ENCODE results near the gene CDH23. TPM values are rescaled to one million over a fixed set of nuclear protein-coding genes. Genes with fewer than 3 reads are reported as not detected.

Gene CDH23
- total and polyA plus RNA-seq, 2 of the 8 experiments (the other 6 are each of a cell fraction or from before 2014, with no cell fraction given): 1.9 to 4.9 TPM

GRCh38 chr10:71771821-71772617 is 375.3 kb downstream of the CDH23 start:
- no peaks in the 10 kb centered on the region for H3K79me2 ChIP-seq (ENCODE audit: control insufficient read depth in 1 of 2, insufficient read depth in 2 of 2, low read length in 2 of 2)
- H3K4me1 ChIP-seq (replicated peaks in 1 of 4; ENCODE audit: control insufficient read depth in 3 of 4, insufficient read depth in 4 of 4, low read length in 3 of 4): peaks cover 0 to 7% (median under 1%) of the 10 kb centered on the region in 4 experiments; a peak in 3 of 7 replicates
- no peak overlapping the region for H3K23ac ChIP-seq (ENCODE audit: insufficient read length)
- ChIA-PET POLR2A (ENCODE audit: partially characterized antibody) (interaction anchor here (0.9 kb wide), 1 partner anchor 480 kb away, joined by 3 read pairs; no protein-coding TSS in a partner anchor), CTCF (ENCODE audit: partially characterized antibody) (interaction anchor here (0.7 to 7.1 kb wide), 23 partner anchors 7 to 388 kb away, joined by 3 to 44 read pairs (median 6); no protein-coding TSS in a partner anchor)
- no peak overlapping the region for H2BK5ac ChIP-seq (ENCODE audit: low read depth, low read length)
- H4K8ac ChIP-seq (ENCODE audit: extremely low read depth, insufficient read depth, low read length): no peak overlapping the region
- H3K36me3 ChIP-seq (ENCODE audit: control insufficient read depth in 2 of 4, insufficient read depth in 4 of 4, low read length in 3 of 4): no peaks in the 10 kb centered on the region
- no peak overlapping the region for H3K27ac ChIP-seq (ENCODE audit: low read depth, low read length)
- no peaks in the 10 kb centered on the region; the same call in 1 of the 2 replicates for H3K23me2 ChIP-seq (ENCODE audit: low read depth, low read length)
- no peak overlapping the region; a peak in 1 of 4 replicates for H3K4me2 ChIP-seq (ENCODE audit: insufficient read depth in 1 of 2, low read depth in 2 of 2, low read length in 2 of 2)
- WGBS, 2 experiments (ENCODE audit: extremely low coverage in 1 of 2, insufficient coverage in 1 of 2, insufficient read length in 1 of 2, insufficient replicate concordance in 2 of 2, low coverage in 1 of 2, low lambda C conversion rate in 2 of 2, missing lambda C conversion rate in 1 of 2): 74% methylated on average over 2 of the region's 2 CpGs; no CpG with 5 or more reads in 1 of the 2 experiments
- no peak overlapping the region for H4K5ac ChIP-seq (ENCODE audit: insufficient read length, low read depth, low read length)
- no peak overlapping the region for H3K4ac ChIP-seq (replicated peaks; ENCODE audit: insufficient read length, low read depth, low read length)
- peaks cover 0 to 2% of the 10 kb centered on the region in 2 experiments for H4K20me1 ChIP-seq (replicated peaks in 1 of 2; ENCODE audit: control insufficient read depth in 1 of 2, insufficient read depth in 2 of 2, low read length in 2 of 2)
- no peak overlapping the region for H3K18ac ChIP-seq (ENCODE audit: extremely low read depth, low read length)
- H2BK20ac ChIP-seq (ENCODE audit: low read length): no peak overlapping the region
- no peak overlapping the region for H2AK5ac ChIP-seq (ENCODE audit: low read depth, low read length)
- no peaks in the 10 kb centered on the region for H3K9me3 ChIP-seq (ENCODE audit: insufficient read depth in 2 of 2, low read depth in 1 of 2, low read length in 1 of 2)
- H3K14ac ChIP-seq (ENCODE audit: insufficient read length): no peak overlapping the region
- H2BK120ac ChIP-seq (replicated peaks; ENCODE audit: low read depth, low read length): no peak overlapping the region
- H3K4me3 ChIP-seq (ENCODE audit: extremely low read depth in 1 of 4, insufficient read depth in 2 of 4, low read depth in 3 of 4, low read length in 4 of 4): no peak overlapping the region
- FAIRE-seq: no peak
- no peak overlapping the region for H2AFZ ChIP-seq (ENCODE audit: low read length)
- DNase-seq (ENCODE audit: low read depth in 1 of 2, low spot score in 2 of 2): no peak
- H2BK12ac ChIP-seq (ENCODE audit: low read depth, low read length): no peak overlapping the region
- H3K27me3 ChIP-seq (replicated peaks in 1 of 4; ENCODE audit: control insufficient read depth in 3 of 4, extremely low read depth in 1 of 4, insufficient read depth in 3 of 4, low read length in 3 of 4): peaks cover 3 to 23% (median 16%) of the 10 kb centered on the region in 4 experiments; a peak in 6 of 7 replicates
- no peak overlapping the region for H2BK15ac ChIP-seq (ENCODE audit: low read length)
- no peak overlapping the region for H3K9ac ChIP-seq (replicated peaks in 1 of 4; ENCODE audit: extremely low read depth in 1 of 4, low read depth in 3 of 4, low read length in 3 of 4)
- H3K79me1 ChIP-seq (ENCODE audit: low read depth, low read length): no peaks in the 10 kb centered on the region
- TF ChIP-seq JUND (IDR thresholded peaks at IDR 0.05; ENCODE audit: low read length): 0 out of 2 replicates have a peak, but pooled peaks have one; percentile 28
- no peak for TF ChIP-seq RNF2 (IDR thresholded peaks at IDR 0.05; ENCODE audit: borderline replicate concordance, low read depth, low read length, missing control alignments, poor library complexity, severe bottlenecking)
- no peak overlapping the region for H3K56ac ChIP-seq (replicated peaks; ENCODE audit: insufficient read length, low read depth, low read length)
- no peak overlapping the region for H4K91ac ChIP-seq (replicated peaks; ENCODE audit: insufficient read length, low read length)
